Duodenal mucosa (tissue), 2 donors: ENCODE results near the gene MCRIP2.

ENCODE experiments used
- H3K27ac ChIP-seq: one replicate; pipeline ENCODE4 v1.7.0; 2013; ENCODE audit warnings: low read depth, low read length
- H3K27me3 ChIP-seq, 2 donors: one replicate each; pipeline ENCODE4 v1.7.0; 2013; ENCODE audit warnings: low read length in 2 of 2, control low read depth in 1 of 2; ENCODE audit not compliant: insufficient read depth in 2 of 2, control insufficient read depth in 1 of 2
- H3K36me3 ChIP-seq, 2 donors: one replicate each; pipeline ENCODE4 v1.7.0; 2013; ENCODE audit warnings: low read length in 2 of 2, control low read depth in 1 of 2; ENCODE audit not compliant: insufficient read depth in 2 of 2, control insufficient read depth in 1 of 2
- H3K4me1 ChIP-seq, 2 donors: one replicate each; pipeline ENCODE4 v1.7.0; 2013; ENCODE audit warnings: low read length in 2 of 2, control low read depth in 1 of 2; ENCODE audit not compliant: insufficient read depth in 2 of 2, control insufficient read depth in 1 of 2
- H3K4me3 ChIP-seq, 2 donors: one replicate each; pipeline ENCODE4 v1.7.0; 2013; ENCODE audit warnings: low read length in 2 of 2, low read depth in 1 of 2
- H3K9ac ChIP-seq, 2 donors: one replicate each; pipeline ENCODE4 v1.7.0; 2013; ENCODE audit warnings: low read length in 2 of 2, low read depth in 1 of 2
- H3K9me3 ChIP-seq, 2 donors: one replicate each; pipeline ENCODE4 v1.7.0; 2013; ENCODE audit warnings: low read length in 2 of 2, control low read depth in 1 of 2; ENCODE audit not compliant: control insufficient read depth in 1 of 2

MCRIP2 gene

DNA sequence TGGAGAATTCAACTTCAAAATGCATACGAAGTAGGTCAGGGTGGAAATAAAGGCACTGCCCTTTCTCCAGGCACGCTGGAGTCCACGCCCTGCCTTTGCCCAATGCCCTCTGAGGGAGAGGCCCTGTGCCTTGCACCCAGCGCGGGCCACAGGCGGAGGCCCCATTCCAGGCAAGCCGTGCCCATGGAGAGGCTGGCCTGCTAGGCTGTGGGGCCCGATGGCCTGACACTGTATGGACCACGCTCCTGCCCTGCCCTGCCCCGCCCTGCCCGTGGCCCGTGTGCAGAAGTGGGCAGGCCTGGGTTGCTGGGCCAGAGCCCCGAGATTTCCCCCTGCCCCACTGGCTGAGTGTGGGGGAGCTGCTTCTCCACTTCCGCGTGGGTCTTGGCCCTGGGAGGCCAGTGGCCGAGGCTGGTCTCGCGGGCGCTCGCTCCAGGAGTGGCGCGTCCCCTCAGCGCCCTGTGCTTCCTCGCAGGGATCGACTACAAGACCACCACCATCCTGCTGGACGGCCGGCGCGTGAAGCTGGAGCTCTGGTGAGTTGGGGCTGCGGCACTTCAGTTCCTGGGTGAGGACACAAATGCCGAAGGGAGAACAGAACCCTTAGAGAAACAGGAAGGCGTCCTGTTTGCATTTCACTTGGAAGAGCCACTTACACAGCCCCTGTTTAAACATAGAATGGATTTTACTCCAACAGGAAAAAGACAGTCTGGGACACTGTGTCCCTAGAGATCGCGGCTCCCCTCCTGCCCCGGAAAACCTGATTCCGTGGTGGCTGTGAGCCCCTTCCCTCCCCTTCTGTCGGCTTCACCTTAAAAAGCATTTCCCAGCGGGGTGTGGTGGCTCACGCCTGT is 24.7 kb upstream of the MCRIP2 start:
- Histone ChIP-seq H3K9me3 (no peaks in the 10 kb centered on the region), H3K27ac (no peak overlapping the region), H3K36me3 (peaks cover 4 to 33% of the 10 kb centered on the region in 2 donors), H3K4me1 (peaks cover 0 to 4% of the 10 kb centered on the region in 2 donors), H3K9ac (no peak overlapping the region), H3K4me3 (no peak overlapping the region), H3K27me3 (no peaks in the 10 kb centered on the region)

DNA sequence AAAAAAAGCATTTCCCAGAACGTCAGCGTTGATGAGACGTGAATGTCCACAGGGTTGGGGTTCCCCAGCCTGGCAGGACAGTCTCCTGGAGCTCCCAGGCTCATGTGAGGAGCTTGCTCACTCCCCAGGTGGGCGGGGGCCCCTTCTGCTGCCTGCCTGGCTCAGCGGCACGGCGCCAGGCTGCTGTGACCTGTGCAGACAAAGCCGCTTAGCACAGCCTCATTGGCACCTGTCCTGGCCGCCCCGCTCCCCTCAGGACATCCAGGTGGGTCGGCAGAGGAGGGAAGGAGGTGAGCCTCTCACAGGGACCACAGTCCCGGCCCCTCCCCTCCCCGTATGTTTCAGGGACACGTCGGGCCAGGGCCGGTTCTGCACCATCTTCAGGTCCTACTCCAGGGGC is 23.8 kb upstream of the MCRIP2 start:
- Histone ChIP-seq H3K36me3 (peaks cover 4 to 33% of the 10 kb centered on the region in 2 donors), H3K27me3 (no peaks in the 10 kb centered on the region), H3K27ac (no peak overlapping the region), H3K4me3 (no peak overlapping the region), H3K9ac (no peak overlapping the region), H3K9me3 (no peaks in the 10 kb centered on the region), H3K4me1 (peaks cover 0 to 4% of the 10 kb centered on the region in 2 donors)

DNA sequence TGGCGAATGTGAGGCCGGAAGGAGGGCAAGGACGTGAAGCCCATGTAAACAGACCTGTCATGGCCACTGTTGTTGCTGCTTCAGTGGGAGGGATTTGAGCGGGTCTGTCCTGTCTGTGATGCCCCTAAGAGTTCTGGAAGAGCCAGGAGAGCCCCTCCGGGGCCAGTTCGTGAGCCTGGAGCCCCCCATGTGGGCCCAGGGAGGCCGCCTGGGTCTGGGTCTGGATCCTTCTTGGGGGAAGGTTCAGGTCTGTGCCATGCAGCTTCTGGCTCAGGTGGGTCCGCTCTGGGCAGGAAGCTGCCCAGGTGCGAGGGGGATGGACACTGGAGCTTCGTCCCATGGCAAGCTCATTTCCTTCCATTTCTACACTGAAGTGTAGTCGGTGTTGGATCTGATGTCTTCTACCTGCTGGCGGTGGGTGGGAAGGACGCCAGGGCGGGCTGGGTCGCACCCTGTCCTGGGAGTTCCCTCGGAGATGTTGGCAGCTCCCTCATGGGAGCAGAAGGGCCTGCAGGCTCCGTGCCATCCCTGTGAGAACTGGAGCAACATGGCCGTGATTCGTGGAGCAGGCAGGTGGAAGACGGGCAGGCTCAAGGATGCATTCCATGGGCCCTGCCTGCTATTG is 22.0 kb upstream of the MCRIP2 start:
- Histone ChIP-seq H3K36me3 (peaks cover 4 to 23% of the 10 kb centered on the region in 2 donors), H3K27me3 (no peaks in the 10 kb centered on the region), H3K27ac (no peak overlapping the region), H3K9ac (no peak overlapping the region), H3K9me3 (no peaks in the 10 kb centered on the region), H3K4me1 (peaks cover 0 to 4% of the 10 kb centered on the region in 2 donors), H3K4me3 (no peak overlapping the region)

DNA sequence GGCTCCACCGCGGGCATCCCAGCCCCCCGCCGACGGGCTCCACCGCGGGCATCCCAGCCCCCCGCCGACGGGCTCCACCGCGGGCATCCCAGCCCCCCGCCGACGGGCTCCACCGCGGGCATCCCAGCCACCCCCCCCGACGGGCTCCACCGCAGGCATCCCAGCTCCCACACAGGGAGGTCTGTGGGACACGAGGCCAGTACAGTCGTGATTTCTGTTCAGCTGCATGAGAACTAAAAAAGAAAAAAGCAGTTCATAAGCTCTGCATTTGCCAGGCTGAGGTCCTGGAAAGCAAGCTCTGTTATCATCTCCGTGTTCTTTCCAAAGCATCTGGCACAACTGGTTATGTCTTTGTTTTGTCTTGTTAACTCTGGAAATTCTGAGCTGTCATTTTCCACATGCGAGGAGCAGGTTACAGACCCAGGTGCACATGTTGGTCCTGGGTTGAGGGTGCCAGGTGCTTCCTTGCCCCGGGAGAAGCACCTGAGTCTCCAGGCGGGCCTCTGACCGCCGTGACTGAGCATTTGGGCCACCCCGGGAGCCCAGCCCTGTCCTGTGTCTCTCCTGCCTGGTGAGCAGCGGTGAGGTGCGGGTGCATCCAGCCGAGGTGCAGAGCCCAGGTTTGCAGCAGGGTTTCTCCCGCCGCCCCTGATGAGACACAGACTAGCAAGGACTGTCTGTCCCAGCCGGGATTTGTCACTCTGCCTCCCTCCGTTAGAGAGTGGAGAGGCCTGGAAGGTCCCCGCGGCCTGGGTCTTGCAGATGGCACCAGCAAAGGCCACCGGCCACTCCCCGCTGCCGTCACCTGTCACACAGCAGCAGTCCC is 20.7 kb upstream of the MCRIP2 start:
- Histone ChIP-seq H3K9me3 (no peaks in the 10 kb centered on the region), H3K9ac (no peak overlapping the region), H3K27ac (no peak overlapping the region), H3K27me3 (no peaks in the 10 kb centered on the region), H3K4me1 (peaks cover 0 to 4% of the 10 kb centered on the region in 2 donors), H3K36me3 (peaks cover 0 to 21% of the 10 kb centered on the region in 2 donors), H3K4me3 (no peak overlapping the region)

DNA sequence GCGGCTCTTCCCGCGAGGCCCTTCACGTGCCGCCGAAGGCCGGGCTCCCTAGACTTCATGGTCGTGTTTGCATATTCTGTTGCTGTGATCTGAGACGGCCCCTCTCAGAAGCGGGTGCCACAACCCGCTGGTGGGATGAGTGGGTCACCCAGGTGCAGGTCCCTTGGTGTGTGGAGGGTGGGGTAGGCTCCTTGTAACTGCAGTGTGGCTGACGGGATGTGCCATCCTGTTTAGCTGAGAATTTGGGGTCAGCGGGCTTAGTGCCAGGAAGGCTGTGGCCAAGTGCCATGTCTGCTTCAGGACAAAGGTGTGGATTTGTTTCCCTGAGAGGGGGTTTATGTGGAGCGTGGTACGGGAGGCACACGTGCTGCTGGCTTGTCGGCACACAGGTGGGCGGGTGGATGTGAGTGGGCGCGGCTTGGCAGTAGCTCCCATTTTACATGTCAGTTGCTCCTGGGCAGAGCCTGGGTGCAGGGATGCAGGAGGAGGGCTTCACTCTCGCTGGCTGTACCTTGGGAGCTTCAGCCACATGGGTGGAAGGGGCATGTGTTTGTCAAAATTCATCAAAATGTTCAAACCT is 20.0 kb upstream of the MCRIP2 start:
- H3K27ac ChIP-seq = no peak overlapping the region
- no peak overlapping the region for H3K4me3 ChIP-seq
- H3K9ac ChIP-seq = no peak overlapping the region

DNA sequence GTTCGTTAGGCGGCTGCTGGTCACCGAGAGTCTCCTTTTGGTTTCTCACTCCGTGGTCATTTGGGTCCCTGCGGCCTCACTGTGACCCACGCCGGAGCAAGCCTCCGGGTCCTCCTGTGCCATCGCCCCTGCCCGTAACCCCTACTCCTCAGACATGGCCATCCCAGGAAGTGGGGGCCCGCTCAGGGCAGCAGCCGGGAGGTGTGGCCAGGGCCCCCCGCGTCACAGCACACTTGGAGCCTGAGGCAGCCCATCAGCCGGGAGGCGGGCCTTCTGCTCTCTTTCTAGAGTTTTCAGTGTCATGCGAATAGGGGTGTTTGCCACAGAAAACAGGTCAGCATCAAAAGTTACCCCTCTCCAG is 18.7 kb upstream of the MCRIP2 start:
- no peak overlapping the region for H3K27ac ChIP-seq
- H3K36me3 ChIP-seq = peaks cover 0 to 29% of the 10 kb centered on the region in 2 donors
- H3K9me3 ChIP-seq = no peaks in the 10 kb centered on the region
- H3K27me3 ChIP-seq = no peaks in the 10 kb centered on the region
- no peak overlapping the region for H3K9ac ChIP-seq
- H3K4me3 ChIP-seq = no peak overlapping the region
- H3K4me1 ChIP-seq = peaks cover 0 to 4% of the 10 kb centered on the region in 2 donors

More for the DNA sequence above, 20.0 kb upstream of the MCRIP2 start:
- Histone ChIP-seq H3K27me3 (no peaks in the 10 kb centered on the region), H3K9me3 (no peaks in the 10 kb centered on the region), H3K4me1 (peaks cover 0 to 4% of the 10 kb centered on the region in 2 donors), H3K36me3 (peaks cover 0 to 26% of the 10 kb centered on the region in 2 donors)

DNA sequence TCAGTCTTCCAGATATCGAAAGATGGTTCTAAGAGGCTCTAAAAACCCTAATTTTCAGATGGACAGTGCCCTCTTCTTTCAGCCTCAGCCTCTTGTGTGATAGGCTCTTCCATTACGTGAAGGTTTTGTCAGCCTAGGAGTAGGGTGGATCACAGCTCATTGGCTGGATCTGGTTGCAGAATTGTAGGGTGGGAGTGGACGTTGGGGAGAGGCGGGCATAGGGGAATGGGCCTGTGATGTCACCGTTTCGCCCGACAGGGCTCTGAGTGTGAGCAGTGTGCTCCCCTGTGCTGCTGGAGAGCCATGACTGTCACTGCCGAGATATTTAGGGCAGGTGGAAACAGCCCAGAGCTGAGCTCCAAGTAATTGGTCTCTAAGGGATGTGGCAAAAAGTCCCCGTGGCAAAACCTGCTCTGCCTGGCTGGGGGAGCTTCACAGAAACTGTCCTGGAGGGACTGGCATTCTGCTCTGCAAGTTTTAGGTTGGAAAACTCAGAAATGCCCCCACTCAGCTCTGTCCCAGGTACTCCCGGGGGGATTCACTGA is 17.0 kb upstream of the MCRIP2 start:
- H3K27ac ChIP-seq = no peak overlapping the region
- no peaks in the 10 kb centered on the region for H3K9me3 ChIP-seq
- peaks cover 0 to 4% of the 10 kb centered on the region in 2 donors for H3K4me1 ChIP-seq
- no peak overlapping the region for H3K4me3 ChIP-seq
- peaks cover 0 to 30% of the 10 kb centered on the region in 2 donors for H3K36me3 ChIP-seq
- no peaks in the 10 kb centered on the region for H3K27me3 ChIP-seq
- H3K9ac ChIP-seq = no peak overlapping the region

DNA sequence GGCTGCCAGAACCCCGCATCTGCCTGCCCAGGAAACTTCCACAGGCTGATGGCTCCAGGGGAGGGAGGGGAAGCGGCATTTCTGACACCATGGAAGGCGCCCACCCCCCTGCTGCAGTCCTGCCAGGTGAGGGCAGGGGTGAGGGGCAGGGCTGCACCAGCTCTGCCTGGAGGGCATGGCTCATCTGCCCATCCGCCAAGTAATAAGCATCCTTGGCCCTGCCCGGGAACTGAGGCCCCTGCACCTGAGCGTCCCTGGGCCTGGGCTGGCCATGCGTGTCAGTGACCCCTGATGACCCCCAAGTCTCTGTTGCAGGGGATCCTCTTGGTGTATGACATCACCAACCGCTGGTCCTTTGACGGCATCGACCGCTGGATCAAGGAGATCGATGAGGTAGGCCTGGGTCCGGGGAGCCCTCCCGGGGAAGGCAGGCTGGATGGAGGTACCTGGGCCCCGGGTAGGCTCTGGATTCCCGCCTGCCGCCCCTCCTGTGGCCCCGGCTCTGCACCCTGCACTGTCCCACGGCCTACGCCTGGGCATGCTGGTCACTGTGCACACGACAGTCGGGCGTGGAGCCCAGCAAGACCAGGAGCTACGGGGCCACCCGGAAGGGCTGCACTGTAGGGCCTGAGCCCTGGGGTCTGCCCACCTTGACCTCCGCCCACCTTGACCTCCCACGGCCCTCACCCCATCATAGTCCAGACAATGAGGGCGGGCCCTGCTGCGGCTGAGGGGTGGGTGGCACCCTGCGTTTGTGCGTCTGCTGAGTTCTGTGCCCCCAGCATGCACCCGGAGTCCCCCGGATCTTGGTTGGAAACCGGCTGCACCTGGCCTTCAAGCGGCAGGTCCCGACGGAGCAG is 16.3 kb upstream of the MCRIP2 start:
- Histone ChIP-seq H3K27ac (no peak overlapping the region), H3K4me3 (no peak overlapping the region), H3K4me1 (peaks cover 0 to 10% of the 10 kb centered on the region in 2 donors), H3K27me3 (no peaks in the 10 kb centered on the region), H3K9me3 (no peaks in the 10 kb centered on the region), H3K36me3 (peaks cover 0 to 30% of the 10 kb centered on the region in 2 donors), H3K9ac (no peak overlapping the region)
